PC-9 (cell line): ENCODE measurements around the gene ZSCAN26.

Experiments used
- EZH2 ChIP-seq: fragments of 200-600 bp; sonication (generic); IDR thresholded peaks from 2 replicates; pipeline ENCODE4 v1.8.0; 2017; ENCODE audit warnings: antibody characterized with exemption, low read depth
- TF ChIP-seq, protein P1 (sequence below): fragments of 200-600 bp; sonication (generic); conservative IDR thresholded peaks from 2 replicates; pipeline ENCODE4 v1.6.1; 2017; ENCODE audit warnings: mixed run types, antibody characterized with exemption, mild to moderate bottlenecking, moderate library complexity

DNA sequence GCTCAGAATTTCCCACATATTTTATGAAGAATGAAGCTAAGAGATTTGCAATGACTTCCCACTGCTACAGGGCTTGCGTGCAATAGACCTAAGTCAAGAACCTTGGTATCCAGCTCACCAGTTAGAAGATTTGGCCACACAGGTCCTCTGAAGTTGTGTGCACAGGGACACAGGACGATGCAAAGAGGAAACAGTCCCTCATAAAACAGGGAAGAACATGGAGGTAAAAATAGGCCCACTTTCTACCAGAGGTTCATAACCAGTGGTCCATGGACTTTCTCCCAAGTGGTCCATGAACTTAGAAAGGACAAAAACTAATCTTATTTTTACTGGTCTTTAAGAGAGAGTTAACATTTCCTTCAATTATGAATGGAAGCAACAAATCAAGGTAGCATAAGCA is 16.2 kb upstream of the ZSCAN26 start:
- TF ChIP-seq EZH2: no peak
- TF ChIP-seq, protein P1, sequence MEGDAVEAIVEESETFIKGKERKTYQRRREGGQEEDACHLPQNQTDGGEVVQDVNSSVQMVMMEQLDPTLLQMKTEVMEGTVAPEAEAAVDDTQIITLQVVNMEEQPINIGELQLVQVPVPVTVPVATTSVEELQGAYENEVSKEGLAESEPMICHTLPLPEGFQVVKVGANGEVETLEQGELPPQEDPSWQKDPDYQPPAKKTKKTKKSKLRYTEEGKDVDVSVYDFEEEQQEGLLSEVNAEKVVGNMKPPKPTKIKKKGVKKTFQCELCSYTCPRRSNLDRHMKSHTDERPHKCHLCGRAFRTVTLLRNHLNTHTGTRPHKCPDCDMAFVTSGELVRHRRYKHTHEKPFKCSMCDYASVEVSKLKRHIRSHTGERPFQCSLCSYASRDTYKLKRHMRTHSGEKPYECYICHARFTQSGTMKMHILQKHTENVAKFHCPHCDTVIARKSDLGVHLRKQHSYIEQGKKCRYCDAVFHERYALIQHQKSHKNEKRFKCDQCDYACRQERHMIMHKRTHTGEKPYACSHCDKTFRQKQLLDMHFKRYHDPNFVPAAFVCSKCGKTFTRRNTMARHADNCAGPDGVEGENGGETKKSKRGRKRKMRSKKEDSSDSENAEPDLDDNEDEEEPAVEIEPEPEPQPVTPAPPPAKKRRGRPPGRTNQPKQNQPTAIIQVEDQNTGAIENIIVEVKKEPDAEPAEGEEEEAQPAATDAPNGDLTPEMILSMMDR: no peak
